GM18508 (cell line): ENCODE measurements around the gene ALPI.

Experiments
- ATAC-seq: cut with Tn5 transposase; IDR thresholded peaks from one replicate; pipeline ENCODE4 v1.9.1; 2021; ENCODE audit warnings: moderate number of reproducible peaks; ENCODE audit not compliant: insufficient read depth, unreplicated experiment

Gene ALPI

DNA sequence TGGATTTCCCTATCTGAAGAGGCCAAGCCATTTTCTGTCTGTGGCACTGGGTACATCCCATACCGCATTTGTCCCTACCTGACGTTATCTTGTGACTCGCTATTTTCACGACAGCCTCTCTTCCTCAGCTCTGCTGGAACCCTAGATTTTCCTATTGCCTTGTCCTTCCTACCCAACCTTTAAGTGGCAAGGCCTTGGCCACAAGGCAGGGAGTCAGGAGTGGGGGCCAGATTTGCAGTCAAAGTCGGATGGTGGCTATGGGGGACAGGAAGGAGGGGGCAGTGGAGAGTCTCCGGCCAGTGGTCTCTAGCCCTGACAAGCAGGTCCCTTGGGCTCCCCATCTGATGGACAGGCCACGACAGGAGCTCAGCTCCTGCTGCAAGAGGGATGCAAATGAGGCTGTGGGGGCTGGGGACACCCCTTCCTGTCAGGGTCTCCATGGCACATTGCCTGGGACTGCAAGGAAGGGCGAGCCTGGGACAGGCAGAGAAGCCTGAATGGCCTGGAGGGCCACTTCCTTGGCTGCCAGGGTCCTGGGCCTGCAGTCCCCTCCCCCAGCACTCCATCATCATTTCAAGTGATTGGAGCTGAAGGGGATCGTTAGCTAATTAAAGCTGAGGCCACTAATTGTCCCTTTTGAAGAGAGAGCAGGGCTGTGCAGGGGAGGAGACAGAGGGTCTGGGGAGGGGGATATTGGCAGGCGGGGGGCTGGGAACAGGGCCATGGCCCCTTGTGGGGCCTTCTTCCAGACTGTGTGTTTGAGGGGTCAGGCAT lies 37.9 kb downstream of the ALPI start:
- ATAC-seq, result no peak

DNA sequence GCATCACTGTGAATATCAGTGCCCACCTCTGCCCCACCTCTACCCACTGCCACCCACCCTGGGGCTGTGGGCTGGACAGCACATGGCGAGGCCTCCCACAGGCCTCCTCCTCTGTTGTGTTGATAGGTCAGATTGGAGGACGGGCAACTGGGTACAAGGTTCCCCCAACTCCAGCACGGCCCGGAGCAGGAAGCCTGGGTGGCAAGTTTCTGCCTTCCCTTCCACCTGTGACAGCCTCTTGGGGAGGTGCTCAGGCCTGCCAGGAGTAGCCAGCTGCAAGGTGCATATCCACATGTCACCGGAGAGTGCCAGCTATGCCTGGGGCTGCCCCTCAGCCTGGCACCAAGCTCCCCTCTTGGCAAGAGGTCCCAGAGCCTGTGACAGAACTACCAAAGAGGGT lies 38.6 kb downstream of the ALPI start:
- no peak for ATAC-seq

DNA sequence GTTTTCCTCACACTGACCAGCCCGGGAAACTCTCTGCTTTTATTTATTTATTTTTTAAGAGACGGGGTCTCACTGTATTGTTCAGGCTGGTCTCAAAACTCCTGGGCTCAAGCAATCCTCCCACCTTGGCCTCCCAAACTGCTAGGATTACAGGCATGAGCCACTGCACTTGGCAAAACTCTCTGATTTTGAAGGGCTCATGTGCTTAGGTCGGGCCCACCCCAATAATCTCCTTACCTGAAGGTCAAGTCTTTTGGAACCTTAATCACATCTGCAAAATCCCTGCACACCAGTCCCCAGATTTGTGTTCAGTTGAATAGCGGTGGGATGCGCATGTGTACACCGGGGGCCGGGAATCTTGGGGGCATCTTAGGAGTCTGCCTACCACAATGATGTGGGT lies 39.3 kb downstream of the ALPI start:
- ATAC-seq, result no peak

DNA sequence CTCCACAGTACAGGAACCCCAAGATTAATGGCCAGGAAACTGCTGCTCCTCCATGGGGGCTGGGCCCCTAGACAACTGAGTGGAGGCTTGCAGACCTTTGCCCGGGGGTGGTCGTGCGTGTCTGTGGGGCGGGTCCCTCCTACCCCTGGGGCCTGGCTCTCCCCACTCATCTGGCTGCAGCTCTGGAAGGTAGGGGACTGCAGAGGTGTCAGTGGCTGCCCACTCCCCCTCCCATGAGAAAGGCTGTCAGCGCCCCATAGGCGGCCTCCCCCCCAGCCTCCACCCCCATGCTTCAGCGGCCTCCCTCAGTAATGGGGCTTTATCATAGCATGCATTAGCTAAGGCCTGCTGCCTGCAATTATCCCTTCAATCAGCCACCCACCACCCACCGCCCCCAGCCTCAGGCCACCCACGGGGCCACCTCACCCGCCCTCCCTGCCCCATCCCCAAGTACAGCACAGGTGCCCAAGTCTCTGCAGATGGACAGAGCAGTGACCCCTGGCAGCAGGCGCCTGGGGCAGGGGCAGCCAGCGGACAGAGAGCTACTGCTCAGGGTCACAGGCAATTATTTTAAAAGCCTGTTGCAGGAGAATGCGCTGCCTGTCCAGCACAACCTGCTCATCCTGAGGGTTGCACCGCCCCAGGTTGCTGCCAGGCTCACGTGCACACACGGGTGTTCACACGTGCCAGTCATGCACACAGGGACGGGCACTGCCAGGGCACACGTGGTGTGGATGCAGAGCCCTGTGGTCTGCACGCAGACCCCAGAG lies 40.7 kb downstream of the ALPI start:
- no peak for ATAC-seq

DNA sequence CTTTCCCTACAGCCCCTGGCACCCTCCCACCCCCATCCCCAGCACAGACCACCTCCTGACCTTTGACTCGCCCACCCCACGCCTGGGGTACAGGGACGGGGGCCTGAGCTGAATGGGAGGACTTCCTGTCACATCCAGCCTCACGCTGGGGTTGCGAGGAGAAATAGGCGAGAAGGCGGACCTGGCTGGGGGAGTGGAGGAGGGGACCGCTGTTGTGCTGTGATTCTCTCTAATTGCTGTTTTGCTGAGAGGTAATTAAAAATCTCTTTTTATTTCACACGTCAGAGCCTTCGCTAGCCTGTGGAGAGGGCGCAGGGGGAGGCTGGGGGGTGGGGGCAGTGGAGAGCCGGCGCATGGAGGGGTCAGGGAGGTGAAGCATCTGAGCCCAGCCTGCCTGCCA lies 41.4 kb downstream of the ALPI start:
- ATAC-seq, result no peak

DNA sequence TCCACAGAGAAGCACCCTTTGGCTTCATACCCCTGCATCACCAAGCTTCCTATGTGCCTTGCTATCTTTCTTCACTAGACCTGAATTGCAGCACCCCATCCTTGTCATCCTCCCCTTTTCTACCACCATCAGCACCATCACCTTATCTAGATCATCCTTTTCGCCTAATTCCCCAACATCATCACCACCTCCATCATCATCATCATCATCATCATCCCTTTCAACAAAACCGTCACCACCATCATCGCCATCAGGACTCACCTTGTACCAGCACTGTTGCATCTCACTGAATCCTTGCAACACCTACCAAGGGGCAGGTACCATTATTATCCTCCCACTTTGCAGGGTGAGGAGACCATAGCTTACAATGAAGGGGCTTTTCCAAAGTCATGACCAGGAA lies 42.5 kb downstream of the ALPI start:
- ATAC-seq, result no peak

DNA sequence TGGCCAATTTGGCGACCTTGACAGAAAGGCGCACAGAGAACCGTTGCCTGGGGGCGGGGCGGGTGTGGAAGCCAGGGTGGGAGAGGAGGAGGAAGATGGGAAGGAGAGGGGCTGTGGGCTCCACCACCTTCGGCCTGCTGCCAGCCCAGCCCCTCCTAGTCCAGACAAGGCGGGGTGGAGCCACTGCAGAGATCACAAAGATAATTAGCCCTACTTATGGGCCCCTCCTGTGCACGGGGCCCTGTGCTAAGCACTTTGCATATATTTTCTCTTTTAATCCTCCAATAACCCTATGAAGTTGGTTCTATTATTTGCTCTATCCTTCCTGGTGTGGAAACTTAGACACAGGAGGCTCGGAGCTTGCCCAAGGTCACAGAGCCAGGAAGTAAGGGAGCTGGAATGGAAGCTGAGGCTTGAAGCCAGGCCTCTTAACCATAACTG lies 45.4 kb downstream of the ALPI start:
- ATAC-seq, result no peak

DNA sequence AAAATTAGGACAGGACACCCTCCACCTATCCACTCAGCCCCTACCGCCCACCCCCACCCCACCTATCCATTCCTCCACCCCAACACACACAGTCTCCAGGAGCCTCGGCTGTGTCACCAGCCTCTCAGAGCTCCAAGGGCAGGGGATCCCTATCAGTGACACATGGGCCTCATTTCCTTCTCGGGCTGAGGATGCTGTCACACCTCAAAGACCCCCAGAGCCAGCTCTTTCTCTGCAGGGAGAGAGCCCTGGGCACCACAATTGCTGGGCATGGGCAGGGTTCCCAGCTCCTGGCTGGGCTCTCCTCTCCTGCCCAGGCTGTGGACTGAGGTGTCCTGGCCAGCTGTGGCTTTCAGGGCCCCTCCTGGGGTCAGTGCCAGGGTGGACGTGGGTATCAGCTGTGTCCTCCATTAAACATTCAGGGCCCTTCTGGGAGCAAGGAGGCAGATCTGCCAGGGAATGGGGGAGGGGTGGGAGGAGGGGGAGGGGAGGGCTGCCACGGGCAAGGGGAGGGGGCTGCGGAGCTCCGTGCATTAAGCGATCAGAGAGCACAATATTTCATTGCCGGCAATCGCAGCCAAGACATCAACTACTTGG lies 45.9 kb downstream of the ALPI start:
- no peak for ATAC-seq

DNA sequence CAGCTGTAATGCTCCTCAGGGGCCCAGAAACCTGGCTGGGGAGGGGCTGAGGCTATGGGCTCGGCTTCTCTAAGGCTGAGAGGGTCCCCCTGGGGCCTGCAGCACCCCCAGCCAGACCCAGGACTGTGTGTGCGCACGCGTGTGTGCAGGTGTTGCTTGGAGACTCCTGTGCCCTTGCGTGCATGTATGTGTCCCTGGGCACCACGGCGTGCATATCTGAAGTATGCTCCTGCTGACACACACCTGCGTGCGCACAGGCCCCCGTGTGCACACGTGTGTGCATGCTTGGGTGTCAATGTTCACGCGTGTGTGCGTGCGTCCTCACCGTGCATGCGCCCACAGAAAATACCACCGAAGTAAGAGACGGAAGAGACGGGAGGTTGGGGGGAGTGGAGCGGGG lies 46.6 kb downstream of the ALPI start:
- ATAC-seq, result no peak

DNA sequence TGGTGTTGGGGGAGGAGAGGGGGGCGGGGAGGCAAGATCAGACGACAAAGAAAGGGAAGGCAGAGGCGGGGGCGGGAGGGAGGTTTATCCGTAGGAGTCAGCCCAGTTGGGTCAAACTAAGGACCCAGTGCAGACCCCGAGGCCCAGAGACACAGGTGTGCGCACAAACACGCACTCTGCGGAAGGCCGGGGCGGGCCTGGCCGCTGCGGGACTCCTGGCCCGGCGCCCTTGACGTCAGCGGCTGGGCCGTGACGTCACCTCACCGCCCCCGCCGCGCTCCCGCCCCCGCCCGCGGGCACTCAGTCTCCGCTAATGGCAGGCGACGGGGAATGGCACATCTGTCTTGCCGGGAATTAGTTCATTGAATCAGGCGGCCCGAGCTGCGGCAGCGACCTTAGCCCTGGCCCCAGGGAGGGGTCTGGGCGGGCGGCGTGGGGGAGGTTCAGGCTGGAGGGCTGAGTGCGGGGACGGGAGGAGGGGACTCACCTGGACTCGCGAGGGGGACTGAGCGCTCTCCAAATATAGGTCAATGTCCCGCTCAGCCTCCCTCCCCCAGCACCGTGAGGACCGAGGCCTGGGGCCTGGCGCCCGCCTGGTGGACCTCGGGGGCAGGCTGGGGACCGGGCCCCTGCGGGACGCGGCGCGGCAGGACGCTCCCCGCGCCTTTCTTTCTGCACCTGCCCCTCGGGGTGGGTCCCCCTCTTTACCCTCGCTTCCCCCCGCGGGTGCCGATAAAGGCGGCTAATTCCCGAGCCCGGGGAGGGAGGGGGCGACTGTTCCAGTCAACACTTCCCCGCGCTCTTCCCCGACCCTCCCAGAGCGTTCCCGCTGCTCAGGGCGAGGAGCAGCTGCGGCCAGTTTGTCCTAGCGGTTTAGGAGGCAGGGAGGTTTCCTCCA lies 47.2 kb downstream of the ALPI start:
- no peak for ATAC-seq

DNA sequence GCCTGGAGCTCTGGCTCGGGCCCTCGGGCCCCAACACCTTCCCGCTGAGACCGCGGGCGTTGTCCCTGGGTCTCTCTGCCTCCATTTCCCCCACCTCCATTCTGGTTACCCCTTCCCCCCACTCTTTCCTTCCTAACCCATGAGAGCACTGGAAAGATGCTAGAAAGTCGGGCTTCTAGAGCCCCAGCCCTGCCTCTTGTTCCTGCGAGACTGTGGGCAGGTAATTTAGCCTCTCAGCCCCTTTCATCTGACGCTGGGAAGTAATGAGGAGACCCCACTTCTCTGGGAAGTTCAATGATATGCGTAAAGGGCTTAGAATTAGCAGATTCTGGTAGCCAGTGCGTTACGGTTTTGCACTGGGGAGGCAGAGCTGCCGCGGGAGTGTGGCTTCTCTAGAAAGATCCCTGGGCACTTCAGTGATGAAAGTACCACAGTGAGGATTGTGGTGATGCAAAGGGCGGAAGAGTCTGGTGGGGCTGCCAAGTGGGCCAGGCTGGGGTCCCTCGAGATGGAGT lies 47.9 kb downstream of the ALPI start:
- ATAC-seq, result no peak

DNA sequence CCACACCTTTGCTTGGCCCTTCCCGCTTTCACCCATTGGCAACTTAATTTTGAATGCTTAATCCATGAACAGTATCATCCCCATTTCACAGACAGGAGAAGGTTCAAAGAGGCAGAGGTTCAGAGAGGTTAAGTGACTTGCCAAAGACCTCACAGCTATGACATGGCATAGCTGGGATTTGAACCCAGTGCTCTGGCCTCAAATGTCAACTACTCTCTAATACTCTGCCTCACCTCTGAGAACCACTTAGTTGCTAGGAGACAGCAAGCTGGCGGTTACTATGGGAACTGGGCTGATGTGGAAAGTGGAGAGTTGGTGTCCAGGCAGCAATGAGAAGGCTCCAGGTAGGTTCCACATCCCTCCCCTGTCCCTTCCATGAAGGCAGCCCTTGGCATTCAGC lies 48.5 kb downstream of the ALPI start:
- no peak for ATAC-seq

DNA sequence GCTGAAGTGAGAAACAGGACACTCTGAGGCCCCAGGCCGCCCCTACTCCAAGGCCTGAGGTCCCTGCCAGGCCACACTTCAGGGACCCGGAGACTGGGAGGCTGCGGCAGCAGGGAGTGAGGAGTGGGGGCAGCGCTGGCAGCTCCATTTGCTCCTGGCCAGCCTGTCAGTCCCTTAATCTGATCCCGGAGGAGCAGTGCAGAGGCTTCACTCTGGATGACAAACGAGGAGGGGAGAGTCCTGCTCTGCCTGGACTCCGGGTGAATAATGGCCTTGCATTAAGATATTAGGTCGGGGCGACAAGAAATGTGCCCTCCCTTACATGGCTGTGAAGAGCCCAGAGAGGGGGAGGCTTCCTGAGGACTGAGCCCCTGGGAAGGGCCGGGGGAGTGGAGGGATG lies 49.9 kb downstream of the ALPI start:
- no peak for ATAC-seq

DNA sequence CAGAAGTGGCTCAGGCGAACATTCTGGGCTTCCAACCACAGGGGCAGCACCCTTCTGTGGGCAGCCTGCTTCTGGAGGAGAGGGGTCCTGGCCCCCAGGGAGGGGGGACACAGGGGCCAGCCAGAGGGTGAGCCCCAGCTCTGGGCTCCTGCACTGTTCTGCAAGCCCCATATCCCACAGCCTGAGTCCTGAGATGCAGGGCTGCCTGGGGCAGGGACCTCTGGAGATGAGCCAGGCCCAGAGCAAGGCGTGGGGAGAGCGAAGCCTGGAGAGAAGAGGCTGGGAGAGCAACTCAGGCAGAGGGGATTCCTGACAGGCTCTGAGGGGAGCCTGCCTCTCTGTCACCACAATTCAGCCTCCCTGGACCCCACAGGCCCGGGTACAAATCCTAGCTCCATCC lies 50.8 kb downstream of the ALPI start:
- no peak for ATAC-seq

DNA sequence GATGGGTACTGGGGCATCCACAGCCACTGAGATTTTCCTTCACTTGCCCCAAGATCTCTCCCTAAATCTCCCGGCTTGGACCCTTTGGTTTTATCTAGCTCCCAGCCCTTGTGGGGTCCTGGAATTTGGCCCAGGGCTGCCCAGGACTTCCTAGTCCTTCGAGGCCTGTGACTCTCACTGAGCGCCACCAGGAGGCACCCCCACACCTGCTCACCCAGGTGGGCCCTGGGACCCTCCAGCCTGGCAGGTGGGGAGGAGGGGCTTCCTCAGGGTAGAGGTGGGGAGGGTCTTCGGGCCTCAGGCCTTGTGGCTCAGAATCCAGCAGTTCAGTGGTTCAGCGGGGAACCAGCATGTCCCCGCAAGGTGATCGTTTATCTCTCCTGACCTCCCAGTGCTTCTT lies 52.3 kb downstream of the ALPI start:
- ATAC-seq, result no peak
